ENCODE measurements around the gene COL28A1. TPM values are rescaled to one million over a fixed set of nuclear protein-coding genes. Genes with fewer than 3 reads are reported as not detected.

Gene COL28A1
- total RNA-seq, 1 donor from 2014 or later: not detected

DNA sequence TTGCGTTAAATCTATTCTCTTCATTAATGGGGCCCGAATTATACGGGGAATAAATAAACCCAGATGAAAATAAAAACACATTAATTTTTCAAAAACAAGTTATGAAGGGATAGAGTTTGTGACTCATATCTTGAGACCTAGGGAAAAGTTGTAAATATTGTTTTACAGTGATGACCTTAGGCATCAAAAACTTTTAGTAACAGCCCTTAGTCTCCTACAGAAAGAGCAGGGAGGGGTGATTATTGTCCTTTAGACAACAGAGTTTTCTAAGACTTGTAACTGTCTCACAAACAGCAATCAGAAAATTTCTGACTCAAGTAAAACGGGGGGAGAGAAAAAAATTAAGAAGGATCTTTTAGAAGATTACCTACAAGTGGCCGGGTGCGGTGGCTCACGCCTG is 102.7 kb downstream of the COL28A1 start:
- Mint-ChIP-seq H3K36me3 (ENCODE audit: low read depth, unreplicated experiment) (no peaks in the 10 kb centered on the region), H3K4me3 (ENCODE audit: unreplicated experiment) (no peak overlapping the region), H3K27ac (ENCODE audit: unreplicated experiment) (no peak overlapping the region), H3K27me3 (ENCODE audit: unreplicated experiment) (no peaks in the 10 kb centered on the region), H3K4me1 (ENCODE audit: unreplicated experiment) (no peaks in the 10 kb centered on the region), H3K9me3 (ENCODE audit: unreplicated experiment) (no peaks in the 10 kb centered on the region)
- TF ChIP-seq, protein P1, sequence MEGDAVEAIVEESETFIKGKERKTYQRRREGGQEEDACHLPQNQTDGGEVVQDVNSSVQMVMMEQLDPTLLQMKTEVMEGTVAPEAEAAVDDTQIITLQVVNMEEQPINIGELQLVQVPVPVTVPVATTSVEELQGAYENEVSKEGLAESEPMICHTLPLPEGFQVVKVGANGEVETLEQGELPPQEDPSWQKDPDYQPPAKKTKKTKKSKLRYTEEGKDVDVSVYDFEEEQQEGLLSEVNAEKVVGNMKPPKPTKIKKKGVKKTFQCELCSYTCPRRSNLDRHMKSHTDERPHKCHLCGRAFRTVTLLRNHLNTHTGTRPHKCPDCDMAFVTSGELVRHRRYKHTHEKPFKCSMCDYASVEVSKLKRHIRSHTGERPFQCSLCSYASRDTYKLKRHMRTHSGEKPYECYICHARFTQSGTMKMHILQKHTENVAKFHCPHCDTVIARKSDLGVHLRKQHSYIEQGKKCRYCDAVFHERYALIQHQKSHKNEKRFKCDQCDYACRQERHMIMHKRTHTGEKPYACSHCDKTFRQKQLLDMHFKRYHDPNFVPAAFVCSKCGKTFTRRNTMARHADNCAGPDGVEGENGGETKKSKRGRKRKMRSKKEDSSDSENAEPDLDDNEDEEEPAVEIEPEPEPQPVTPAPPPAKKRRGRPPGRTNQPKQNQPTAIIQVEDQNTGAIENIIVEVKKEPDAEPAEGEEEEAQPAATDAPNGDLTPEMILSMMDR (IDR thresholded peaks at IDR 0.05; ENCODE audit: unreplicated experiment): no peak
- DNase-seq (ENCODE audit: low spot score): no peak

- TF ChIP-seq, protein P1 (IDR thresholded peaks at IDR 0.05; ENCODE audit: unreplicated experiment): no peak
- H3K4me3 Mint-ChIP-seq (ENCODE audit: unreplicated experiment): no peak overlapping the region
- DNase-seq (ENCODE audit: low spot score): no peak
- no peaks in the 10 kb centered on the region for H3K9me3 Mint-ChIP-seq (ENCODE audit: unreplicated experiment)
- no peak overlapping the region for H3K27ac Mint-ChIP-seq (ENCODE audit: unreplicated experiment)
- H3K4me1 Mint-ChIP-seq (ENCODE audit: unreplicated experiment): no peaks in the 10 kb centered on the region
- H3K36me3 Mint-ChIP-seq (ENCODE audit: low read depth, unreplicated experiment): no peaks in the 10 kb centered on the region
- no peaks in the 10 kb centered on the region for H3K27me3 Mint-ChIP-seq (ENCODE audit: unreplicated experiment)
Measured at GRCh38 chr7:7428806-7429205, 106.9 kb downstream of the COL28A1 start.

GRCh38 chr7:7427363-7427762 is 108.3 kb downstream of the COL28A1 start:
- no peak for DNase-seq (ENCODE audit: low spot score)
- H3K4me1 Mint-ChIP-seq (ENCODE audit: unreplicated experiment): no peaks in the 10 kb centered on the region
- no peak overlapping the region for H3K27ac Mint-ChIP-seq (ENCODE audit: unreplicated experiment)
- H3K9me3 Mint-ChIP-seq (ENCODE audit: unreplicated experiment): no peaks in the 10 kb centered on the region
- no peaks in the 10 kb centered on the region for H3K36me3 Mint-ChIP-seq (ENCODE audit: low read depth, unreplicated experiment)
- TF ChIP-seq, protein P1 (IDR thresholded peaks at IDR 0.05; ENCODE audit: unreplicated experiment): no peak
- no peaks in the 10 kb centered on the region for H3K27me3 Mint-ChIP-seq (ENCODE audit: unreplicated experiment)
- H3K4me3 Mint-ChIP-seq (ENCODE audit: unreplicated experiment): no peak overlapping the region

DNA sequence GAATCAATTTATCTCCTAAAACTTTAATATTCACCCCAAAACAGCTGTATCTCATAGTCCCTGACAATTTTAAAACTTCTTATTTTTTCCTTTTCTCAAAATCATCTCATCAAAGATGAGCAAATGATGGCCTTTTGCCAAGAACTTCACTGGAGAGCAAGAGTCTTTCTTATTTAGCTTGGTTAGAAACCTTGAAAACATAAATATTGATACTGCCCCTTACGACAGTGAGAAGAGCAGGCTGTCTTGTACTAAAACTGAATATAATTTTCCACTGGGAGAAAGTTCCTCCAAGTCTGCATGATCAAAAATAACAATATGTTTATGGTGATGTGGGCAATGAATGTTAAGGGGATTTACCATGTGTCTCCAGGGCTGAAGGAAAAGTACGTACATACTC is 109.0 kb downstream of the COL28A1 start:
- H3K27ac Mint-ChIP-seq (ENCODE audit: unreplicated experiment): no peak overlapping the region
- H3K4me1 Mint-ChIP-seq (ENCODE audit: unreplicated experiment): no peaks in the 10 kb centered on the region
- TF ChIP-seq, protein P1 (IDR thresholded peaks at IDR 0.05; ENCODE audit: unreplicated experiment): no peak
- H3K27me3 Mint-ChIP-seq (ENCODE audit: unreplicated experiment): no peaks in the 10 kb centered on the region
- H3K9me3 Mint-ChIP-seq (ENCODE audit: unreplicated experiment): no peaks in the 10 kb centered on the region
- H3K4me3 Mint-ChIP-seq (ENCODE audit: unreplicated experiment): no peak overlapping the region
- no peaks in the 10 kb centered on the region for H3K36me3 Mint-ChIP-seq (ENCODE audit: low read depth, unreplicated experiment)
- no peak for DNase-seq (ENCODE audit: low spot score)

- Mint-ChIP-seq H3K36me3 (ENCODE audit: low read depth, unreplicated experiment) (no peaks in the 10 kb centered on the region), H3K4me3 (ENCODE audit: unreplicated experiment) (no peak overlapping the region), H3K27me3 (ENCODE audit: unreplicated experiment) (no peaks in the 10 kb centered on the region), H3K9me3 (ENCODE audit: unreplicated experiment) (no peaks in the 10 kb centered on the region), H3K27ac (ENCODE audit: unreplicated experiment) (no peak overlapping the region), H3K4me1 (ENCODE audit: unreplicated experiment) (no peaks in the 10 kb centered on the region)
- TF ChIP-seq, protein P1 (IDR thresholded peaks at IDR 0.05; ENCODE audit: unreplicated experiment): no peak
- DNase-seq (ENCODE audit: low spot score): no peak
Measured at GRCh38 chr7:7425321-7425720, 110.4 kb downstream of the COL28A1 start.
